ENCODE data around the gene MRGPRF. TPM values are rescaled to one million over a fixed set of nuclear protein-coding genes. Genes with fewer than 3 reads are reported as not detected.

Gene MRGPRF
- total RNA-seq, 4 donors from 2014 or later: 8.8 to 18.6 (median 10.9) TPM

GRCh38 chr11:69048694-69049489 is 35.8 kb upstream of the MRGPRF start, which contains the start of gene TPCN2:
TPCN2 (plus strand) TSS chr11:69048932; CDS start chr11:69048998, 66 bp downstream.
- no peak for TF ChIP-seq CTCF (IDR thresholded peaks at IDR 0.05; ENCODE audit: low read depth)

- no peak for TF ChIP-seq CTCF (IDR thresholded peaks at IDR 0.05; ENCODE audit: low read depth)
Measured at GRCh38 chr11:69048031-69048693, 35.1 kb upstream of the MRGPRF start.

GRCh38 chr11:69044111-69045013 is 31.3 kb upstream of the MRGPRF start:
- no peak for TF ChIP-seq CTCF (IDR thresholded peaks at IDR 0.05; ENCODE audit: low read depth)

GRCh38 chr11:69041516-69041915 is 28.5 kb upstream of the MRGPRF start:
- TF ChIP-seq CTCF (IDR thresholded peaks at IDR 0.05; ENCODE audit: low read depth): no peak

- TF ChIP-seq CTCF (IDR thresholded peaks at IDR 0.05; ENCODE audit: low read depth): no peak
Measured at GRCh38 chr11:69040581-69041260, 27.7 kb upstream of the MRGPRF start.

DNA sequence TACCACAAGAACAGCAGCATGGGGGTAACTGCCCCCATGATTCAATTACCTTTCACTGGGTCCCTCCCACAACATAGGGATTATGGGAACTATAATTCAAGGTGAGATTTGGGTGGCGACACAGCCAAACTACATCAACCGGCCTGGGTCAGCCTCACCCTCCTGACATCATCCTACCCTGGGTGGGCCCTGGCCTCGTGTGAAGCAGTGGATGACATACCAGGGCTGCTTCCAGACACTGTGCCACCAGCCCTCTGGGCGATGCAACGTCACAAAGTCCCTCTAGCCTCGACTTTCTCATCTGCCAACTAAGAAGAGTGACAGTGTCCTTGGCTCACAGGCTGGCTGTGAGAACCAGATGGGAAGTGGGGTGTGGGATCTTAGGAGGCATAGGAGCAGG is 27.0 kb upstream of the MRGPRF start:
- no peak for TF ChIP-seq CTCF (IDR thresholded peaks at IDR 0.05; ENCODE audit: low read depth)
